Activated CD8-positive, alpha-beta memory T cell treated with anti-CD3 and anti-CD28 coated beads for 48 hours (primary cell): Measurements from ENCODE around the gene YWHAQ.
"Not testable (repeated sequence)": the region's sequence is repeated elsewhere in the genome, so short reads cannot be mapped to it uniquely, and the experiment has no call there.

Source experiments
- DNase-seq, 3 experiments: peaks; one replicate each; pipeline ENCODE4 v3.0.0-alpha.2; 2020; ENCODE audit warnings: low read depth in 2 of 3, low spot score in 2 of 3

YWHAQ gene

GRCh38 chr2:9552219-9553178 is 78.3 kb downstream of the YWHAQ start:
- no peak for DNase-seq

- not testable (repeated sequence) for DNase-seq
These were observed 79.9 kb downstream of the YWHAQ start for GRCh38 chr2:9550859-9551391.

GRCh38 chr2:9549420-9549819 is 81.4 kb downstream of the YWHAQ start:
- DNase-seq: no peak

DNA sequence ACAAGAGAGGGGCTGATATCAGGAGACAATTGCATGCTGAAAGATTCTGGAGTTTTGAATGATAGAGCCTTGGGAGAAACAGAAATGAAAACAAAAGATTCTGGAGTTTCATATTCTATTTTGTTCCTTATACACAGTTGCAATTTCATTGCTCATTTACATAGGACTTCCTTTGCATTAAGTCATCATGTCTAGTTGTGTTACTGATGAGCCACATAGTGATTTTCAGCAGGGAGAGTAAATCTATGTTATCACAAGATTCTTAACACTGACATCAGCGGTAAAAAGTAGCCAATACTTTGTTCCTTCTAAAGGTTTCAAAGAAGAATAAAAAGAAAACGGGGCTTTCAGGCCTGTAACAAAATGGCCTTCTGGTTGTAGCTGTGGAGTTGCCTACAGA is 82.3 kb downstream of the YWHAQ start:
- no peak for DNase-seq

DNA sequence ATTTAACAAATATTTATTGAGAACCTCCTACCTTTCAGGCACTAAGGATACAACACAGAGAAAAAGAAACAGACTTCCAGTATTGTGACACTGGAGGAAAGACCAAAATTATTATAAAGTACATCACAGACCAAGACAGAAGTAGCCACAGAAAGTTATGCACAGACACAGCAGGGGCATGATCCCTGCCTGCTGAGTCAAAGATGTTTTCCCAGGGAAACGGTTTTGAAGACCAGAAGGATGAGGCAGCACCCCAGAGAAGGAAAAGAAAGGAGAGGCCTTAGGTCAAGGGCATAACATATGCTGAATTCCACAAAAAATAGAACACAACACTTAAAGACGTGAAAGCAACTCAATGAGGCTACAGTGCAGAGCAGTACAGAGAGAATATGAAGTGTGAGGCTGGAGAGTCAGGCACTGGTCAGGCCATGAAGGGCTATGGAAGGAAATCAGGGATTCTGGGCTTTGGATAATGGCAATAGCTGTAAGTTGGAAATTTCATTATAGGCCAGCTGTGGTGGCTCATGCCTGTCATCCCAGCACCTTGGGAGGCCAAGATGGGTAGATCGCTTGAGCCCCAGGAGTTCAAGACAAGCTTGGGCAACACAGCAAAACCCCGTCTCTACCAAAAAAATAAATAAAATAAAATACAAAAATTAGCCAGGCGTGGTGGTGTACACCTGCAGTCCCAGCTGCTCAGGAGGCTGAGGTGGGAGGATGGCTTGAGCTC is 83.4 kb downstream of the YWHAQ start:
- no peak for DNase-seq

- DNase-seq: no peak
These were observed 85.3 kb downstream of the YWHAQ start for GRCh38 chr2:9545502-9545901.

GRCh38 chr2:9543557-9543956 is 87.2 kb downstream of the YWHAQ start:
- no peak for DNase-seq

- DNase-seq: no peak
These were observed 91.3 kb downstream of the YWHAQ start for GRCh38 chr2:9539531-9539930.

DNA sequence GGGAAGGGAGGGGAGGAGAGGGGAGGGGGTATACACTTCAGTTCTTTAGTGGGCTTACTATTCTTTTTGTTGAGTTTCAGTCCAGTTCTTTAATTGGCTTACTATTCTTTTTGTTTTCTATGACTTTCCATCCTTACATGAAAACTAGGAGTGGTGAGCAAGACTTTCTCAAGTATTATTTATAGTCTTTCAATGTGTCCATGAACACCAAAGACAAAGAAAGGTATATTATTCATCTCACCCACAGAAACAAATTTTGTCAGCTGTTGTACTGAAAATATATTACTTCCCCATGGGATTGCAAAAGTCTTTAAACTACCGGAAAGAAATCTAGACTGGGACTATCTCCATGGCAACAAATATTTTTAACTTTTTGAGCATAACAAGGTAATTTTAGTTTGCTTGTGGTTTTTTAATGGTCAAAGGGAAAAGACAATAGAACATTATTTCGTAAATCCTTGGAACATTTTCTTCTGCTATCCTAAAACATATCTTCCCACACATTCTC is 92.7 kb downstream of the YWHAQ start:
- no peak for DNase-seq

DNA sequence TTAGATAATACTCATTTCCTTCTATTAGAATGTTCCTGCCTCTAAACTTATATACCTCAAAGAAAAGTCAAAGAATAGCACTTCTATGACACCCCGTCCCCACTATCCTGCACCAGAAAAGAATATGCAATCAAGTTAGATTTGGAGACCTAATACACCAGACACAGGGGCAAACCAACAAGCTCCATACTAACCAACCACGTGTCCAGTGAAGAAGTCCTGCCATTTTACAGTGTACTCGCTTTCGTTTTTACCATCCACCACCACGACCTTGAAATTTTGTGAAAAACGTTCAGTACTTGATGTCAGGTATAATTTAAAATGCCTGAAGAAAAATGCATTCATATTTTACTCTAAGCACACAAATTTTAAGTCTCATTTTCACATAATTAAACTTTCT is 94.3 kb downstream of the YWHAQ start:
- no peak for DNase-seq

DNA sequence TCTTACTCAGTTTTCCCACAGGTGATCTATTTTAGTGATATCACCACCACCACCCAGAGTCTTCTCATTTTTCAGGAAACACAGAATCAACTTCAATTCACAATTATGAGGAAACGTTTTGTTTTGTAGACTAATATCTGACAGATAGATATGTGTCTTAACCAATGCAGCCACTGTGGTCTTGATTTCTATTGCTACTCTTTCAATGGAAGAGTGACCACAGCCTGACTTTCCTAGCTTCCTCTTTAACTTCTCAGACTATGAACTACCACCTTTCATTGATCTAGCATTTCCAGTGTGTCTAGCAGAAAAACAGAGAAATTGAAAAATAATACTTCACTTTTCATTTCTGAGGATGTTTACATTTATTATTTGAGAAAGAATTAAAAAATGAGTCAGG is 95.6 kb downstream of the YWHAQ start:
- DNase-seq: no peak
